Sigmoid colon (tissue), 7 donors: ENCODE measurements around the gene F8. TPM values are rescaled to one million over a fixed set of nuclear protein-coding genes. Genes with fewer than 3 reads are reported as not detected.
"Not testable (repeated sequence)": the region's sequence is repeated elsewhere in the genome, so short reads cannot be mapped to it uniquely, and the experiment has no call there.

Experiments
- DNase-seq: peaks from one replicate; pipeline ENCODE4 v3.0.0-alpha.2; 2019
- H3K27ac ChIP-seq, 4 donors: fragments of 200-600 bp; sonication (generic); one replicate each; pipeline ENCODE4 v1.5.1; 2016 to 2019; ENCODE audit warnings: mild to moderate bottlenecking in 1 of 4
- H3K27me3 ChIP-seq, 3 donors: fragments of 200-600 bp; sonication (generic); one replicate each; pipeline ENCODE4 v1.5.1; 2019; ENCODE audit warnings: mild to moderate bottlenecking in 1 of 3
- H3K36me3 ChIP-seq, 4 donors: fragments of 200-600 bp; sonication (generic); one replicate each; pipeline ENCODE4 v1.5.1; 2016 to 2019
- H3K4me1 ChIP-seq, 4 donors: fragments of 200-600 bp; sonication (generic); one replicate each; pipeline ENCODE4 v1.5.1; 2017 to 2019
- H3K4me3 ChIP-seq, 4 donors: fragments of 200-600 bp; sonication (generic); one replicate each; pipeline ENCODE4 v1.5.1; 2017 to 2019; ENCODE audit warnings: mild to moderate bottlenecking in 2 of 4, moderate library complexity in 1 of 4
- H3K9me3 ChIP-seq, 4 donors: fragments of 200-600 bp in 3 of 4; sonication (generic) in 3 of 4; one replicate each; pipeline versions ENCODE4 v1.5.1 to v1.6.1; 2013 to 2019
- CTCF ChIP-seq, 4 experiments: fragments of 450-650 bp in 3 of 4; fragments of 200-600 bp in 1 of 4; IDR thresholded peaks; one replicate each; pipeline ENCODE4 v1.5.1; 2016 to 2019; ENCODE audit warnings: antibody characterized with exemption in 4 of 4, mild to moderate bottlenecking in 3 of 4, moderate library complexity in 2 of 4
- EP300 ChIP-seq, 4 donors: sonication (generic); formaldehyde crosslinking; IDR thresholded peaks; one replicate each; pipeline ENCODE4 v1.6.1; 2017; ENCODE audit warnings: antibody characterized with exemption in 4 of 4
- POLR2A ChIP-seq, 2 donors: fragments of 450-650 bp; IDR thresholded peaks; one replicate each; pipeline ENCODE4 v1.6.1; 2016; ENCODE audit warnings: antibody characterized with exemption in 2 of 2, mild to moderate bottlenecking in 2 of 2, moderate library complexity in 2 of 2
- POLR2AphosphoS5 ChIP-seq, 4 donors: sonication (generic); formaldehyde crosslinking; IDR thresholded peaks; one replicate each; pipeline ENCODE4 v1.6.1; 2017; ENCODE audit warnings: antibody characterized with exemption in 4 of 4
- WGBS, 2 donors: extraction: QIAGEN DNeasy Blood & Tissue Kit; methylation state at CpG; one replicate each; pipeline ENCODE4 v1.1.7; 2013; 5-methylcytosine and 5-hydroxymethylcytosine counted together
- intact Hi-C: fragments of 100-400 bp; cut with DNase I; formaldehyde crosslinking; loops from one replicate; pipeline ENCODE4 v1.15.1; 2023
- polyA plus RNA-seq, 3 donors: library from polyadenylated mRNA; stranded (reverse); fragments of 200-250 nt; gene quantifications; one replicate each; pipeline ENCODE4 v1.2.3, GENCODE V29; 2013
- total RNA-seq, 4 donors: library from RNA; depleted of rRNA; stranded (reverse); fragments of >200 nt; gene quantifications; one replicate each; pipeline ENCODE4 v1.1.0, GENCODE V29; 2016
- donor health status: healthy with polysubstance abuse.
- donor health status: Bipolar disorder and iron deficiency.
- donor health status: healthy.

Gene F8
- total and polyA plus RNA-seq, 7 donors = 2.4 to 20.2 (median 10.0) TPM

- Histone ChIP-seq H3K4me3 (no peak overlapping the region), H3K9me3 (no peaks in the 10 kb centered on the region), H3K27ac (no peak overlapping the region), H3K4me1 (no peaks in the 10 kb centered on the region), H3K27me3 (no peaks in the 10 kb centered on the region), H3K36me3 (no peaks in the 10 kb centered on the region)
- no peak for TF ChIP-seq CTCF (IDR thresholded peaks at IDR 0.05)
- TF ChIP-seq EP300 (IDR thresholded peaks at IDR 0.05) = no peak
- no peak for TF ChIP-seq POLR2A (IDR thresholded peaks at IDR 0.05)
- TF ChIP-seq POLR2AphosphoS5 (IDR thresholded peaks at IDR 0.05) = no peak
- intact Hi-C loops = no loop called here
- WGBS, 2 donors = 49 to 82% methylated on average over 2 of the region's 2 CpGs
- DNase-seq = no peak
Measured at GRCh38 chrX:154828016-154828408, 194.5 kb downstream of the F8 start.

DNA sequence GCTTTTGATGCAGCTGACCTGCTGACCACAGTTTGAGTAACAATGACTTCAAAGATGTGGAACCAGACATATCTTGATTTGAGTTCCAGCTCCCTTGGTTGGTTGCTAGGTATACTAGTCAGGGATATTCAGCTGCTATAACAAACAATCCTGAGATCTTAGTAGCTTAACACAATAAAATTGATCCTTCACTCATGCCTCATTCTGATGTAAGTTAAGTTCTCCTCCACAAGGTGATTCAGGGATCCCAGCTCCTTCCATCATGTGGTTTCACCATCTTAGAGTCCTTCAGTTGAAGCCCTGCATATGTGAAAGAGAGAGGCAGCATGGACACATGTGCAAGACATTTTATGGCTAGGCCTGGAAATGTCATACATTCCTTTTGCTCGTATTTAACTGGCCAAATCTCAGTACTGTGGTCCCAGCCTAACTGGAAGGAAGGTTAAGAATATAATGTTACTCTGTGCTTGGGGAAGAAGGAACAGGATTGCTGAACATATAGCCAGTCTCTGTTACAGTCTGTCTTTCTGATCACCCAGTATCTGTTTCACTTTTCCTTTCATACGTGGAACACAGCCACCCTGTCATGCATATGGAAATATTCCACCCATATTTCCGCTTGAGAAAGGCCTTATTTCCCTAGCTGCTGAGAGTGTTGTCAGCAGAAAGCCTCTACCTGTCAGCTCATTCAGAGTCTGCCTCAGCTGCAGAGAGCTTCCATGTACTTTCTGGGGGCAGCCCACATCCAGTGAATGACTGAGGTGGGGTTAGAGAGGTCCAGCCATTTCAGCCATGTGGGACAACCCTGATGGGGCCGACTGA lies 195.1 kb downstream of the F8 start:
- Histone ChIP-seq H3K4me1 (no peaks in the 10 kb centered on the region), H3K36me3 (no peaks in the 10 kb centered on the region), H3K27me3 (no peaks in the 10 kb centered on the region), H3K9me3 (no peaks in the 10 kb centered on the region), H3K27ac (no peak overlapping the region), H3K4me3 (no peak overlapping the region)
- intact Hi-C loops = no loop called here
- TF ChIP-seq EP300 (IDR thresholded peaks at IDR 0.05) (no peak), POLR2AphosphoS5 (IDR thresholded peaks at IDR 0.05) (no peak), CTCF (IDR thresholded peaks at IDR 0.05) (no peak), POLR2A (IDR thresholded peaks at IDR 0.05) (no peak)
- no peak for DNase-seq
- WGBS, 2 donors = 41 to 46% methylated on average over 4 of the region's 4 CpGs

DNA sequence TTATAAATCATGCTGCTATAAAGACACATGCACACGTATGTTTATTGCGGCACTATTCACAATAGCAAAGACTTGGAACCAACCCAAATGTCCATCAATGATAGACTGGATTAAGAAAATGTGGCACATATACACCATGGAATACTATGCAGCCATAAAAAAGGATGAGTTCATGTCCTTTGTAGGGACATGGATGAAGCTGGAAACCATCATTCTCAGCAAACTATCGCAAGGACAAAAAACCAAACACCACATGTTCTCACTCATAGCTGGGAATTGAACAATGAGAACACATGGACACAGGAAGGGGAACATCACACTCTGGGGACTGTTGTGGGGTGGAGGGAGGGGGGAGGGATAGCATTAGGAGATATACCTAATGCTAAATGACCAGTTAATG lies 196.9 kb downstream of the F8 start:
- H3K27ac ChIP-seq, H3K27me3 ChIP-seq, H3K4me1 ChIP-seq, H3K36me3 ChIP-seq, intact Hi-C loops, DNase-seq, H3K9me3 ChIP-seq, H3K4me3 ChIP-seq: not testable (repeated sequence)
- WGBS, 2 donors = no CpG with 5 or more reads among the region's 3 CpGs

DNA sequence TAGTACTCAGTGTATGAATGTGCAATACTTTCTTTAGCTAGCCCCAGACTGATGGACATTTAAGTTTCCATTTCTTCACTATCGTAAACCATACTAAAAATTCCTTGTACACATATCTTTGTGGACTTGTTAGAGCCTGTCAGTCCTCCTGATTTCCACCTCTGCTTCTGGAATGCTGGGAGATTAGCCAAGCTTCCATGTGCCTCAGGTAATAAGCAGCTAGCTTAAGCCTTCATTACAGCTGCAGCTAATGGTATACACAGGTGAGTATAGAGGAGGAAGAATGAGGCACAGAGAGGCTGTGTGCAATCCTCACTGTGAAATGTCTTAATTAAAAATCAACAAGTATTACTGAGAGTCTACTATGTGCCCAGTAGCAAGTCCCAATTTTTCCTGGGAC lies 197.9 kb downstream of the F8 start:
- no peak overlapping the region for H3K27ac ChIP-seq
- H3K4me3 ChIP-seq = no peak overlapping the region
- no peaks in the 10 kb centered on the region for H3K9me3 ChIP-seq
- 89 to 97% methylated on average over 1 of the region's 1 CpG for WGBS, 2 donors
- no peak for DNase-seq
- H3K27me3 ChIP-seq = no peaks in the 10 kb centered on the region
- no peaks in the 10 kb centered on the region for H3K4me1 ChIP-seq
- TF ChIP-seq POLR2AphosphoS5 (IDR thresholded peaks at IDR 0.05) (no peak), EP300 (IDR thresholded peaks at IDR 0.05) (no peak), CTCF (IDR thresholded peaks at IDR 0.05) (no peak), POLR2A (IDR thresholded peaks at IDR 0.05) (no peak)
- intact Hi-C loops = no loop called here
- H3K36me3 ChIP-seq = no peaks in the 10 kb centered on the region

GRCh38 chrX:154822029-154822428 lies 200.5 kb downstream of the F8 start:
- intact Hi-C loops = no loop called here
- Histone ChIP-seq H3K36me3 (no peaks in the 10 kb centered on the region), H3K4me3 (no peak overlapping the region), H3K27me3 (no peaks in the 10 kb centered on the region), H3K27ac (no peak overlapping the region), H3K9me3 (no peaks in the 10 kb centered on the region), H3K4me1 (no peaks in the 10 kb centered on the region)
- TF ChIP-seq POLR2A (IDR thresholded peaks at IDR 0.05) (no peak), POLR2AphosphoS5 (IDR thresholded peaks at IDR 0.05) (no peak), CTCF (IDR thresholded peaks at IDR 0.05) (no peak), EP300 (IDR thresholded peaks at IDR 0.05) (no peak)
- 70 to 84% methylated on average over 3 of the region's 3 CpGs for WGBS, 2 donors
- no peak for DNase-seq
